GM19099 (cell line): ENCODE measurements around the gene ZNF90.

Source experiments
- POLR2A ChIP-seq: IDR thresholded peaks from 3 replicates; pipeline ENCODE4 v1.6.1; 2011; ENCODE audit warnings: low read depth; ENCODE audit not compliant: insufficient read length; ENCODE audit errors: extremely low read depth

The ZNF90 gene

DNA sequence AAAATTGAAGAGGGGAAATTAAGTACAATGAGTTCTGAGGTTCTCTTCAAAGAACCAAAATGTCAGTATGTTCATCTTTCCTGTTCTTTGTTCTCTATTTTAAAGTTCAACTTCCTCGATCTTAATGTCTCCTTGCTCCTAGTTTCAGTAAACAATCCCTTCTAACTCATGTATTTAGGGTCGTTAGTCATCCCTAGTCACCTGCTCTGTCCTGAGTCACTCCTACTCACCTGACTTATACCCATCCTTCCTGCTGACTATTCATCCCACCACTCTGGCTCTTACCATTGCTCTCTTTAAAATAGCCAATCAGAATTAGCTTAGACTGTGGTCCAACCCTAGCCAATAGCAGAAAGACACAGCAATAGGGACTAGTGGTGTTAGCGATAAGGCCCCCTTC, 24.3 kb downstream of the ZNF90 start:
- no peak for TF ChIP-seq POLR2A

DNA sequence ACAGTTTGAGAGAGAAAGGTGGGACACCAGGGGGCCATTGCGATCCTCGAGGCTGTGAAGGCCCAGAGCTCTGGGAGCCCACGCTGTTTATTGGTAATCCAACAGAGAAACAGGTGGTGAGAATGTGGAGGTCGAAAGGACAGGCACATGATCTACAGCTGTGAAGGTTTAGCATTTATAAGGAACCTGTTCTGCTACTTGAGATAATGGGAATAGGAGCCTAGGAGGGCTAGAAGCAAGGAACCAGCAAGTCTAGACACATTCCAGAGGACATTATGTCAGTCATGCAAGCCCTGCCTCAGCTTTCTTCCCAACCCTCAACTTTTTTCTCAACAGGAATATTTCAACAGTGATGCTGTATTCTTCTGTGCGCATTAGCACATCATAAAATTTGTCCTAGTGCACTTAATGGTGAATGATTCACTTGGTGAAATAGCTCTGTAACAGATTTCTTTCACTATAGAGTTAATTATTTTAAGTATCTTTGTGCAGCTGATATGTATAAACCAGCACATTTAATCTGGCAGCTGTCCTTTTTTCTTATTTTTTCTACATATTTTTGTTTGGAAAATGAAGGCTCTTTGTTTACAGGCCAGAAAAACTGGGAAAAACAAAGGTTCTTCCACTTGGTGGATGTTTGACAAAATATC, 25.4 kb downstream of the ZNF90 start:
- TF ChIP-seq POLR2A = no peak

DNA sequence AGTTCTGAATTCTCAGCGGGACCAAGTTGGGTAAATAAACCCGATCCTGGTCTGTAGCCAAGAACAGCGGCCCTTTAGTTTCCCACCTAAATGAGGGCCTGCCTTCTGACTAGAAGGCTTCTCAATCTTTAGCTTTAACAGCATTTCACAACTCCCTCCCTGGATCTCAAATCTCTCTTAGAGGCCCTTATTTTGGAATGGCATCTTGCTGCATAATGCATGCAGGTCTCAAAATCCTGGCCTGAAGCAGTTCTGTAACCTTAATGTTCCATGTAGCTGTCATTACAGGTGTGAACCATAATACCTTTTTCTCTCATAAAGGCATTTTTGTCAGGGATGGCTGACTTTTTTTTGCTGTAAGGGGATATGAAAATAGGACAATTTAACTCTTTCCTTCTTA, 29.5 kb downstream of the ZNF90 start:
- no peak for TF ChIP-seq POLR2A

DNA sequence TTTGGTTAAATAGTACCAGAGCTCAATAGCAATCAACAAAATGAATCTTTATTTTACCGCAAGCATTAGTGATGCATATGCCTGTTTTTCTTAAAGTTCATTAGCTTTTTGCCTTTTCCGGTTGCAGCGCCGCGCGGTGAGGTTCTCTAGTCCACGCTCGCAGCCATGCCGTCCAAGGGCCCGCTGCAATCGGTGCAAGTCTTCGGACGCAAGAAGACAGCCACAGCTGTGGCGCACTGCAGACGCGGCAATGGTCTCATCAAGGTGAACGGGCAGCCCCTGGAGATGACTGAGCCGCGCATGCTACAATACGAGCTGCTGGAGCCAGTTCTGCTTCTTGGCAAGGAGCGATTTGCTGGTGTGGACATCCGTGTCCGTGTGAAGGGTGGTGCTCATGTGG, 47.1 kb downstream of the ZNF90 start:
- no peak for TF ChIP-seq POLR2A

DNA sequence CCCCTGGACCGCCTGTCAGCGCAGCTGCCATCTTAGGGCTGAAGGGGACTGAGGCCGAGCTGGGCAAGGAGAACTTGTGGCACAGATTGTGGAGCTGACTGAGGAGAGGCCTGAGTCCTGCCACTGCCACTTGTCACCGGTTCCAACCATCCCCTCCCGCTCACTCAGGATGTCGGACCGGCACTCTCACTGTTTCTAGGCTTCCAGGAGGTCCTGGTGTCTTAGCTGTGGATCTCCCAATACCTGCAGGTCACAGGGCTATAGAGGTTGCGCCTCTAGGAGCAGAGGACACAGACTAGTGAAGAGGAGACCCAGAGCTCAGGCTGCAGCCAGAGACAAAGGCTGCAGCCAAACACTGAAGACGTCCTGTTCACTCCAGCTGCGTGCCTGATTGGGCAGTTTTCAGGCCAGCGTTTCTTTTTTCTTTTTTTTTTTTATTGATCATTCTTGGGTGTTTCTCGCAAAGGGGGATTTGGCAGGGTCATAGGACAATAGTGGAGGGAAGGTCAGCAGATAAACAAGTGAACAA, 73.9 kb downstream of the ZNF90 start:
- no peak for TF ChIP-seq POLR2A

DNA sequence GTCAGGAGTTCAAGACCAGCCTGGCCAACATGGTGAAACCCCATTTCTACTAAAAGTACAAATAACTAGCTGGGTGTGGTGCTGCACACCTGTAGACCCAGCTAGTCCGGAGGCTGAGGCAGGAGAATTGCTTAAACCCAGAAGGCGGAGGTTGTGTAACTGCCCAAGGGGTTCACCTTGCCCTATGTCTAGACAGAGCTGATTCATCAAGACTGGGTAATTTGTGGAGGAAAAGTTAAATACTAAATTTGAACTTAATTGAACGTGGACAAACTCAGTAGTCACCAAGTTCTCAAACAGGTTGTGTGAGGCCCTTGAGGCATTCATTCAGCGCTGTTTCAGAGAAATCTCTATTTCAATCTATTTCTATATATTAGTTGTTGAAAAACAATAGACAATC, 75.5 kb downstream of the ZNF90 start:
- no peak for TF ChIP-seq POLR2A

DNA sequence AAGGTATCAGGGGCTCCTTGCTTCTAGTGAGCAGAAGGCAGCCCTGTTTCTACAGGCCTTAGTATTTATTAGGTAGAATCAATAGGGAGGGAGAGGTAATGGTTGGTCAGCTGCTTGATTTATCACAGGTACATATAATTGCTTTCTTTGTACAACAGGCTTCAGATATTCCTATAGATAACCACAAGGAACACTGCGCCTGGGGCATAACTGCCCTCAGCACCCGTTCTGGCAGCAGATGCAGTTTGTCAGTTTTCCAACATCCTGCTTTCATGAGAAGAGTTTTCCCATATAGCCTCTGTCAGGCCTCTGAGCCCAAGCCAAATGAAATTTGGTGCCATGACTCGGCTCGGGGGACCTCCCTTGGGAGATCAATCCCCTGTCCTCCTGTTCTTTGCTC, 76.8 kb downstream of the ZNF90 start:
- TF ChIP-seq POLR2A = no peak

DNA sequence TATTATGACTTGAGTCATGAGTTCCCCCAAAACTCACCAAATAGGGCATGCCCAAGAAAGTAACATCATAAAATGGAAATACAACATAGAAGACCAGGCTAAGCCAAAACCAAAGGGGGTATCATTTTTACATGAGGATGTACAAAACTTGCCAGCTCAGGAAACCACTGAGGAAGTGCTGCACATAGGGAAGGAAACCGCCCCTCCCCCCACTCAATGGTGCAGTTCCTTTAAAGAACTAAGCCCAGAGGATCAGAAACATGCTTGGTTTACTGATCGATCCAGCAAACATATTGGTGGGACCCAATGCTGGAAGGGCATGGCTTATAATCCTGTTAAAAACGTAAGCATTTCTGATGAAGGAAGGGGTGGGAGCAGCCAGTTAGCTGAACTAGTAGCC, 85.0 kb downstream of the ZNF90 start:
- TF ChIP-seq POLR2A = no peak

DNA sequence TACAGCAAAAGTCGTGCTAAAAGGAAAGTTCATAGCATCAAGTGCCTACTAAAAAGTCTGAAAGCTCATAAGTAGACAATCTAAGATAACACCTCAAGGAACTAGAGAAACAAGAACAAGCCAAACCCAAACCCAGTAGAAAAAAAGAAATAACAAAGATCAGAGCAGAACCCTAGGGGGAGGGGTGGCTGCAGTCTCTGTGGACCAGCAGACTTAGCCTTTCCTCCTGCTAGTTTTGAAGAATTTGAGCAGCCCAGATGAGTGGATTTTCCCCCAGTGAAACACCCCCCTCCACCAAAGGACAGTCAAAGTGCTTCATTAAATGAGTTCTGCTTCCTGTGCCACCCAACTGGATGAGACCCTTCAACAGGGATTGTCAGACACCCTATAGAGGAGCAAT, 86.7 kb downstream of the ZNF90 start:
- TF ChIP-seq POLR2A = no peak

DNA sequence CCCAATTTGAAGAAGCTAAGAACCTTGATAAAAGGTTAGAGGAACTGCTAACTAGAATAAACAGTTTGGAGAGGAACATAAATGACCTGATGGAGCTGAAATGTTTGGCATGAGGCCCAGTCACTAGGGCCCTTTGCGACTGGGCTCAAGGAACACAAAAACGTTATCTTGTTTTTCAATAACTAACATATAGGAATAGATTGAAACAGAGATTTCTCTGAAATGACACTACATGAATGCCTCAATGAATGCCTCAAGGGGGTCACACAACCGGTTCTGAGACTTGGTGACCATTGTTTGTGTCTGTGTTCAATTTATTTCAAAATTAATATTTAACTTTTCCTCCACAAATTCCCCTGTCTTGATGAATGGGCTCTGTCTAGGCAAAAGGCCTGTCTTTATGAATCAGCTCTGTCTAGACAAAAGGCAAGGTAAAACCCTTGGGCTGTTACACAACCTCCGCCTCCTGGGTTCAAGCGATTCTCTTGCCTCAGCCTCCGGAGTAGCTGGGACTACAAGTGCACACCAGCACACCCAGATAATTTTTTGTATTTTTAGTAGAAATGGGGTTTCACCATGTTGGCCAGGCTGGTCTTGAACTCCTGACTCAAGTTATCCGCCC, 88.3 kb downstream of the ZNF90 start:
- no peak for TF ChIP-seq POLR2A

DNA sequence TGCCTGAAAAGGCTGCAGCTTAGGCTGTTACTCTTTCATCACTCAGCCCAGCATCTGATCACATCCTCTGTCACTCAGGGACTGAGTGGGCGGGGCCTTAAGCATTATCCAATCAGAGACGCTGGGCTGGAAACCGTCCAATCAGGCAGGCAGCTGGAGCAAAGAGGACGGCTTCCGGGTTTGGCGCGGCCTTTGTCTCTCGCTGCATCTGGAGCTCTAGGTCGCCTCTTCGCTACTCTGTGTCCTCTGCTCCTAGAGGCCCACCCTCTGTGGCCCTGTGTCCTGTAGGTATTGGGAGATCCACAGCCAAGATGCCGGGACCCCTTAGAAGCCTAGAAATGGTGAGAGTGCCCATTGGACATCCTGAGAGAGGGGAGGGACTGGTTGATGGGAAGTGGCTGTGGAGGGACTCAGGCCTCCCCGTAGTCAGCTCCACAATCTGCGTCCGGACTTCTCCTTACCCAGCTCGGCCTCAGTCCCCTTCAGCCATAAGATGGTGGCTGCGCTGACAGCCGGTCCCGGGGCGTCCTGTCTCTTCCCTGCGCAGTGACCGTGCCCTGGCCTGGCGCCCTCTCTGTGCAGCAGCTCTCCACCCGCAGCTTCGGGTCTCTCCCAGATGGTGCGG, 89.3 kb downstream of the ZNF90 start, which contains the start of gene ZNF486:
TSS of gene ZNF486 (plus strand) at position 195 of the 625 bp plus-strand sequence. CDS start at position 312, 117 bp downstream.
- peak; percentile 64 for TF ChIP-seq POLR2A

DNA sequence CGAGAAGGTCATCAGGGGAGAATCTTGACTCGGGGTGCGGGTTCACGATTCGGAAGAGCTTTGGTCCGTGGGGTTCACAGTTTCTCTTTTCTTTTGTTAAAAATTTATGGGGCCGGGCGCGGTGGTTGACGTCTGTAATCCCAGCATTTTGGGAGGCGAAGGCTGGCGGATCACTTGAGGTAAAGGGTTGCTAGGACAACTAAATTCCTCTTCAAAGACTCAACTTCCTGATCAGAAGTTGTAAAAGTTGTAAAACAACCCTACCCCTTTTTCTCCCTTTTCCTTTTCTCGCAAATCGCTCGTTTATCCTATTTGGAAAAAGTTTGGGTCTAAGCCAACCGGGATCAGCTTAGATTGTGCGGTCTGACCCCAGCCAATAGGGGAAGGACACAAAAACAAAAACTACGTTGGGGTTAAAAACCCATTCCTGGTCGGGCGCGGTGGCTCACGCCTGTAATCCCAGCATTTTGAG, 89.9 kb downstream of the ZNF90 start:
- no peak for TF ChIP-seq POLR2A
